Anterior cingulate cortex (tissue), 58 donors: Measurements from ENCODE around the gene GCM1.

Source experiments
- DNase-seq, 58 donors: peaks; one replicate each; lab custom pipeline; 2025; lab: John Stamatoyannopoulos, UW

GCM1 gene

GRCh38 chr6:53111865-53112264 is 36.8 kb downstream of the GCM1 start:
- DNase-seq, result no peak

GRCh38 chr6:53109612-53110011 is 39.0 kb downstream of the GCM1 start:
- no peak for DNase-seq

DNA sequence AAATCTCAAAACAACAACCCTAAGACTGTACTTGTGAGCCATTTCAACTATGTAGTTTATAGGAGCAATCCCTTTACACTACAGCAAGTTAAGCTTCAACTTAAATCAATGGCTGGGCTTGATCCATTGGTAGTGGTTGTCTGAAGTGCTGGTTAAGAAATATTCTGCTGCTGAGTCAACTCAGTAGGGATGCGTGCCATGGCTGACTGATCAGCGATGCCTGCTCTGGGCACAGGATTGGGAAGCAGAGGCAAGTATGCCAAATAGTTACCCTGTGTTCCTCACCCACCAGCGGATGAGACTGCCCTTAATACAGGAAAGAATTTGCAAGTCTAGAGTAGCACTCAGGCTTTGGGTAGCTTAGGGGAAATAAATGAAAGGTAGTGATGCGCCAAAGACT is 41.5 kb downstream of the GCM1 start:
- no peak for DNase-seq

DNA sequence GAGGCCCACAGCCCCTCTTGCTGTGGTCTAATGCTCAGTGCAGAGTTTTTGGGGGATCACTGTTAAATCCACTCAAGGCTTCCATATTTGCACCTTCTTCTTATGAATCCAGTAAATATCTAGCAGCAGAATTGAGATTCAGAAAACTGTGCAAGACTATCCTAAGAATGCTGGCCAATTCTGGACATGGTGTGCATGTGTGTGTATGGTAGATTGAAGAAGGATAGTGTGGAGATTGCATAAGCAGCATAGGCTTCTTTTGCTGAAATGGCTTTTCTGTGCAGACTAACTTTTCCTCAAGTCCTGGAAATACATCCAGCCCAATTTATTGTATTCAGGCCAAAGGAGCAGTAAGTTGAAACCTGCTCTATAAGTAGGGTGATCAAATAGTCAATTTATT is 43.7 kb downstream of the GCM1 start:
- DNase-seq, result no peak

DNA sequence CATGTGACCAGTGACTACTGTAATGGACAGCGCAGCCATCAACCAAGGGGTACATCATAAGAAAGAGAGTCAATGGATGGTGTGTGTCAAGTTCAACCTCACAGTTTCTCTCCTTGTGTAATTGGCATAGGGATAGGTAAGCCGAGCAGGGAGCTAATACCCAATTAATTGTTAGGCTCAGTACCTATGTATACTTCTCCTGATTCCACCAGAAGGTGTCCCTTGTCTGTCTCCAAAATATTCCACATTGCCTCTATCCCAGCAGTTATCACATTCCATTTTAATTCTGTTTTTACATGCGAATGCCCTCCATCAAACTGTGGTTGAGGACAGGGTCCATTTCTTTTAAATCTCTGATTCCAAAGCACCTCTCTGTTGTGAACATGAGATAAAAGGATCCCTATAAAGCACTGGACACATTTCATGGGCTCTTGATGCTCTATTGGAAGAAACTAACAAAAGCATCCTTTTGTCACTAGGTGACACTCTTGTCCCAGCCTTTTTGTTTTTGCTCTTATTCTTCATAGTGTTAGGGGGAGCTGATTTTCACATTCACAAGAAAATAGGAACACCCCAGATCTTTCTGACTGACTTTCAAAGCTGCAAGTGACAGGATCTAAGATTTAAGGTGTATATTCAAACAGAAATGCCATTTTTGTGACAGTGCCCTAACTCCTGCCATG is 44.5 kb downstream of the GCM1 start:
- DNase-seq, result peak in 1 of 58 donors; percentile 31

DNA sequence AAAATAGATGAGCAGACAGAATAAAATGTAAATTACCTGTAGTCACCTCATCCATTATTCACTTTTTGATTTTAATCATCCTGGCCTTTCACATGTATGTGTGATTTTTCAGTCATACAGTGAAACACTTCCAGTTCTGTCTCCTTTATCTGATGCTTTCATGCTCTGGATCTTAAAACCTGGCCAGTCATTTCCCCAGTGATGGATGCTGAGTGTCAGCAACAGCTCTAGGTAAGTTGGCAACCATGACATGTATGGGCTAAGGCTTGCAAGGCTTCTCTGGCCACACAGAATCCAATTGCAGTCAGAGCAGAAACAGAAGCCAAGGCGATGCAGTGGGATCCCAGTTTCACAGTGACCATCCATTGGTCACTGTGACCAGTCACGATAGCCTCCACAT is 47.6 kb downstream of the GCM1 start:
- DNase-seq, result no peak

GRCh38 chr6:53100561-53100960 is 48.1 kb downstream of the GCM1 start:
- DNase-seq, result no peak

DNA sequence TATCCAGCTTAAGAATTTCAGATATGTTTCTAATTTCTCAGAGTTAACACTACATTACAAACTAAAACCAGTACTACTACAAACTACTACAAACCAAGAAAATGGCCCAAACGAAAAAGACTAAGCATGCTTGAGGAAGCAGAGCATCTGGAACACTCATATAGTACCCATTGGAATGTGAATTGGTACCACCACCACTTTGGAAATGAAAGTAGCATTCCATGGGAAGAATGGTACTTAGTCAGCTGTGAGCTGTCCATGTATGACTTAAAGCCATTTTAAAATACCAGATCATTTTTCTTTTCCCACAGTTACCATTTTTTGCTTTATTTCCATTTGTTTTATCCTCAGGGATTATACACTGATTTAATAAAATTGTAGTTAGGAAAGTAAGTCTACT is 52.9 kb downstream of the GCM1 start:
- DNase-seq, result no peak

GRCh38 chr6:53095270-53095669 is 53.4 kb downstream of the GCM1 start:
- no peak for DNase-seq

DNA sequence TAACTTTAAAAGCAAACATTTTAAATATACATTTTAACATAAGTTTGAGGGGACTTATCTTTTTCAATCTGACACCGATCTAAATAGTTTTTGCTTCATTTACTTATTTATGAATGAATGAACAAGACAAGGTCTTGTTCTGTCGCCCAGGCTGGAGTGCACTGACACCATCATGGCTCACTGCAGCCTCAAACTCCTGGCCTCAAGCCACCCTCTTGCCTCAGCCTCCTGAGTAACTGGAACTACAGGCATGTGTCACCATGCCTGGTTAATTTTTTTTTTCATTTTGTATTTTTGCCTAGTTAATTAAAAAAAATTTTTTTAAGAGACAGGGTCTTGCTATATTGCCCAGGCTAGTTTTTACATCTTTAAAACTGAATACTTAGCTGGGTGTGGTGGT is 58.1 kb downstream of the GCM1 start:
- peak in 1 of 58 donors; percentile 7 for DNase-seq

- no peak for DNase-seq
These were observed 58.7 kb downstream of the GCM1 start for GRCh38 chr6:53089948-53090347.

GRCh38 chr6:53086302-53086701 is 62.3 kb downstream of the GCM1 start:
- DNase-seq, result no peak

GRCh38 chr6:53080813-53081212 is 67.8 kb downstream of the GCM1 start:
- no peak for DNase-seq
